Kasumi-1 (cell line): ENCODE data around the gene AKAP12.
"Not testable (repeated sequence)": the region's sequence is repeated elsewhere in the genome, so short reads cannot be mapped to it uniquely, and the experiment has no call there.

ENCODE experiments used
- DNase-seq, 2 experiments: peaks; one replicate each; lab custom pipeline; 2025; lab: John Stamatoyannopoulos, UW

Gene AKAP12

DNA sequence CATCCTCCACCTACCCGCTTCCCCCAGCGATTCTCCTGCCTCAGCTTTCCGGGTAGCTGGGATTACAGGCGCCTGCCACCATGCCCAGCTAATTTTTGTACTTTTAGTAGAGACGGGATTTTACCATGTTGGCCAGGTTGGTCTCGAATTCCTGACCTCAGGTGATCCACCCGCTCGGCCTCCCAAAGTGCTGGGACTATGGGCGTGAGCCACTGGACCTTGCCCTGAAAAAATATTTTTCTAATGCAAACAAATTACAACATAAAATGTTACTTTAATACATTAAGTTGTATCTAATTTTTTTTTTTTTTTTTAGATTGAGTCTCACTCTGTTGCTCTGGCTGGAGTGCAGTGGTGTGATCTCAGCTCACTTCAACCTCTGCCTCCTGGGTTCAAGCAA, 142.9 kb downstream of the AKAP12 start:
- not testable (repeated sequence) for DNase-seq

DNA sequence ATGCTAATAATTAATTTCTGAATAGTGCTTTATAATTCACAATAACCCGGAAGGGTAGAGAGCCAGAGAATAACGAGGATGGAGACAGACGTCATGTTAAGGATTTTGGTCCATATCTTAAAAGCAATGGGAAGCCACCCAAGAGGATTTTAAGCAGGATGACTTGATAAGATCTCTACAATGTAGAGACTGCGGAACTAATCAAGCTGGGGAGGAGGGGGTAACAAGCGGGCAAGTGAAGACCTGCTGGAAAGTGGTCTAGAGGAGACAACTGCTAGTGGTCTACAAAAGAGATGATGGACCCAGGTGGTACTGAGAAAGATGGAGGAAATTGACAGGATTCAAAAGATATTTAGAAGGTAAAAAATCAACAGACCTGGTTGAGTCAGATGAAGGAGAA, 144.4 kb downstream of the AKAP12 start:
- no peak for DNase-seq

DNA sequence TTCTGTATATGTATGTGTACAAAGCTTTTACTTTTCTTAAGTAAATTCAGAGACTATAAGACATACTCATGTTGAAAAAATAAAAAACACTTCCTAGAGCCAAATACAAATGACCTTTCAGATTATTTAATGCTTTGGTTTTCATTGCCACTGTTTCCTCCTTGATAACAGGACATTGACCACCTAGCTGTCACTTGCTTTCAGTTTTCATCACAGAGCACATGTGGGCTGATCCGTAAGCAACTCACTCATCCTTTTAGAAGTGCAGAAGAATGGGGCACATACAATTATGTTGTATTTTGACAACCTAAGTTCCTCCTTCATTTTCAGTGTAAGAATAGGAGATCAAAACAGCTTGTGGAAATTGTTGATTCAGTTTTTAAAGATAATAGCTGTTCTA, 145.4 kb downstream of the AKAP12 start:
- no peak for DNase-seq

DNA sequence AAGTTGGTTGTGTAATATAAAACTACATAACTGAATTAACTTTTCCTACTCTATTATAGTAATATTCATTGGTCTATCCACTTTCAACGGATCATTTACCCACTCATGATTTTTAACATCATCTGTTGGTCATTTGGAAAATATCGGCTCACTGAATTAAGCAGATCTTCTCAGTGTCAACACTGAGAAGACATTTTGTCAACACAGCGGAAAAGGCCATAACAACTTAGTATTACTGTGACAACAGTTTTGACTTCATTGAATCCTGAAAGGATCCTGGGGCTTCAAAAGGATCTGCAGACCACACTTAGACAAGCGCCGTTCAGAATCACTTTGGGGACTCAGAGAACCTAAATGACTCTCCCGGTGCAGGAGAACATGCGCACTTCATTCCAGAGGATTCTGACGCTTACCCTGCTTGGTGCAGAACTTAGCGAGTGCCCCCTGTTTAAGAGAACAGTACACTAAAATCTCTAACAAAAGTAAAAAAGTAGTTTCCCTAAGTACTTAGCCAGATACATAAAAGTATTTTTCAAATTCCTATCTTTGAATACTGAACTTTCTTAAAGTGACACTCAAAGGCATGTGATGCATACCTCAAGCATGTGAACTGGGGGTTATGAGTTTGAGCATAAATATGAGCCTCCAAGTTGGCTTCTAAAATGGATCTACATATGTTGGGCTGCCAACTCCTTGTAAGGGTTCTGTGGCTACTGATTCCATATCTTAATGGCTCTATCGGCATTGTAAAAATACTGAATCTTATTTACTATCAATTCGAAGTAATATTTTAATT, 147.6 kb downstream of the AKAP12 start:
- no peak for DNase-seq

DNA sequence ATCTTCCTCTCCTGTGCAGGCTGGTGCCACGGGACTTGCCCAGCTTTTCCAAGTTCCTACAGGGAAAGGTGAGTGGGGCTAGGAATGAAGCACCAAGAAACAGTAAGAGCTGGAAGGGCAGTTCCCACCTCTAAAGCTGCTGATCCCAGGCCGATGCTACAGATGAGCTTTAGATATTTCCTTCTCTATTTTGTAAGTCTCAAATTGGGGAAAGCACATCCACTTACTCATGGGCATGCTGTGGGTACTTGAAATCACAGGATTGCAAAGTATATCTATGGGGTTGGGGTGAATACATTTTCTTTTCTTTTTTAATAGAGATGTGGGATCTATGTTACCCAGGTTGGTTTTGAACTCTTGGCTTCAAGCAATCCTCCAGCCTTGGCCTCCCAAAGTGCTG, 148.5 kb downstream of the AKAP12 start:
- DNase-seq: no peak

DNA sequence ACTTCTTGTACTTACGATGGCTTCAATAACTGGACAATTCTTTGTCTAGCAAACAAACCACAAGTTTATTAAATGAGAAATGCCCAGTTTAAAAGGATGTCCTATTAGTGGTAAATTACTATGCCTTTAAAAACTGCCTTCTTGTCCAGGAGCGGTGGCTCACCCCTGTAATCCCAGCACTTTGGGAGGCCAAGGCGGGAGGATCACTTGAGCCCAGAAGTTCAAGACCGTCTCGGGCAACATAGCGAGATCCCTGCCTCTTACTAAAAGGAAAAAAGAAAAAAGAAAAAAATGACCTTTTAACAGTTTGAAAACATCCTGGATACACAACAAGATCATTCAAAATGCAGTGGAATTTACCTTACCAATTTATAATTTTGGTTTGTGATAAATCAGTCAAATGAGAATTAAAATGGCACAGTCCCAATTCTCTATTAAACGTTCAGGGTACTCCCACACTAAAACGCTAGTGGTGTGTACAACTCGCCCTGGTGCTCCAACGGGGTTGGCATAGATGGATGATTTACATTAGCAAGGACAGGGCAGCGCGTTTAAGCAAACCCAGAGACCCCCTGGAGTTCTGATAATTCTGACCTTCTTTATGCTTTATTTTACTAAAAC, 149.3 kb downstream of the AKAP12 start:
- DNase-seq: peak; percentile 69 to 73

DNA sequence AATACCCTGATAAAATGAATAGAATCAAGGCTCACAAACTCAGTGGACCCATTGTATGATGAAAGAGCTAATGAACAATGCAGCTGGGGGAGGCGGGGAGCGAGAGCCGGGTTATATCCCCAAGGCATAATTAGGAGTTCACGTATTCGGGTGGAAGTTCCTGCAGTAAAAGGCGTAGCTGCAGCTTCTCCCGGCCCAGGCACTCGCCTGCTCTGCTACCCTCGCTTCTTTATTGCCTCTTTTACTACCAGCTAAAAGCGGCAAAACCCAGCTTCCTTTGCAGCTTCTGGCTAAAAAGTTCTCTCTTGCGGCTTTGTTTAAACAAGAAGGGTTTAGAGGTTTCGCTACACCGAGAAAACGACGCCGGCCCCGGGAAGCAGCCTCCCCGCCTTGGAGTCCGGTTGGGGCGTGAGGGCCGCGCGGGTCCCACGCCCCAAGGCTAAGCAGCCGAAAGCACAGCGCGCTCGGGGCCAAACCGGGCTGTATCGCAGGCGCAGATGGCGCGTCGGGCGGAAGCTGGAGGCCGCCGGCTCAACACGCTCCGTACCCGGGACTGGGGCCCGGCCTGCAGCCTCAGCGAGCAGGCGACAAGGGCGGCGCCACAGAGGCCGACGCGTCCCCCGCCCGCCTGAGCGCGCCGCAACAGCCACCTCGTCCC, 150.0 kb downstream of the AKAP12 start:
- DNase-seq: peak; percentile 73 to 78

DNA sequence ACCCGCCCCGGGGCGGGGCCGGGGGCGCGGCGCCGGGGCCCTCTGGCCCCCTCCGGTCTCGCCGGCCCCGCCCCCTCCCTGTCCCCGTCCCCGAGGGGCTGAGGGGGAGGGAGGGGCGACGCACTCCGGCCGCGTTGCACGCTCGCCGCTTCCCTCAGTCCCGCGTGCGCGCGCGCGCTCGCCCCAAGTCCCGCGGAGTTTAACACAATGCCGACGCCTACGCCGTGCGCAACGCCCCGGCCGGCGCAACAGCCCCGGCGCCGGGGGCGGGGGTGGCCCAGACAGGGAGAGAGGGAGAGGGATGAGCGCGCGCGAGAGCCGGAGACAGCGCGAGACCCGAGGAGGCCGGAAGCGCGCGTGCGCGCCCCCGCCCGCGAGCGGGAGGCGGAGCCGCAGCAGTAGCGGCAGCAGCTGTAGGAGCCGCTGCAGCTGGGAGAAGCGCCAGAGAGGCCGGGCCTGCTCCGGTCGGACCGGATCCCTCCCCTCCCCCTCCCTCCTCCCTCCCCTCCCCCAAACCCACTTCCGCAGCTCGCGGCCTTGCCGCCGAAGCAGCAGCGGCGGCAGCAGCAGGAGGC, 150.6 kb downstream of the AKAP12 start:
- peak; percentile 92 to 96 for DNase-seq

DNA sequence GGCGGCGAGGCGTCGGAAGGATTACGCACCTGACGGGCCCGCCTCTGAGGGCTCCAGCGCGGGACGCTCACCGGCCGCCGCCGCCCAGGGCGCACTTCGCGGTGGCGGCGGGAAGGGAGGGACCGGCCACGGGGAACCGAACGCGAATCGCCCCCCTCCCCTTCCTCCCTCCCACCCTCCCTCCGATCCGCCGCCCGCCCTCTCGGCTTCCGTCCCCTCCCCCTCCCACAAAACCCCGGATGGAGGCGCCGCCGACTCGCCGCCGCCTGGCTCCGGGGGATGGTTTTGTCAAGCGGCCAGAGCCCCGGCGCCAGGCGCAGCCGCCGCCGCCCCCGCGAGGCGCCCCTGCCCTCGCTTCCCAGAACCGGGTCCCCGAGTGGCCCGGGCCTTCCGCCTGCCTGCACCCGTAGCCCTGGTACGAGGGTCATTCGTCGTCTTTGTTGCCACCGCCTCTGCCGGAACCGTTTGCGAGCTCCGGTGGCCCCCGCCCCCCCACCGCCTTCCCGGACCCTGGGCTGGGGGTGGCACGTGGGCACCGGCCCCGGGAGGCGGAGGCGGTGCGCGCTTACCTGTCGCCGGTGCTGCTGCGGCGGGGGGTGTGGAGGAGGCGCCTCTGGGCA, 151.2 kb downstream of the AKAP12 start:
- peak; percentile 38 to 63 for DNase-seq

DNA sequence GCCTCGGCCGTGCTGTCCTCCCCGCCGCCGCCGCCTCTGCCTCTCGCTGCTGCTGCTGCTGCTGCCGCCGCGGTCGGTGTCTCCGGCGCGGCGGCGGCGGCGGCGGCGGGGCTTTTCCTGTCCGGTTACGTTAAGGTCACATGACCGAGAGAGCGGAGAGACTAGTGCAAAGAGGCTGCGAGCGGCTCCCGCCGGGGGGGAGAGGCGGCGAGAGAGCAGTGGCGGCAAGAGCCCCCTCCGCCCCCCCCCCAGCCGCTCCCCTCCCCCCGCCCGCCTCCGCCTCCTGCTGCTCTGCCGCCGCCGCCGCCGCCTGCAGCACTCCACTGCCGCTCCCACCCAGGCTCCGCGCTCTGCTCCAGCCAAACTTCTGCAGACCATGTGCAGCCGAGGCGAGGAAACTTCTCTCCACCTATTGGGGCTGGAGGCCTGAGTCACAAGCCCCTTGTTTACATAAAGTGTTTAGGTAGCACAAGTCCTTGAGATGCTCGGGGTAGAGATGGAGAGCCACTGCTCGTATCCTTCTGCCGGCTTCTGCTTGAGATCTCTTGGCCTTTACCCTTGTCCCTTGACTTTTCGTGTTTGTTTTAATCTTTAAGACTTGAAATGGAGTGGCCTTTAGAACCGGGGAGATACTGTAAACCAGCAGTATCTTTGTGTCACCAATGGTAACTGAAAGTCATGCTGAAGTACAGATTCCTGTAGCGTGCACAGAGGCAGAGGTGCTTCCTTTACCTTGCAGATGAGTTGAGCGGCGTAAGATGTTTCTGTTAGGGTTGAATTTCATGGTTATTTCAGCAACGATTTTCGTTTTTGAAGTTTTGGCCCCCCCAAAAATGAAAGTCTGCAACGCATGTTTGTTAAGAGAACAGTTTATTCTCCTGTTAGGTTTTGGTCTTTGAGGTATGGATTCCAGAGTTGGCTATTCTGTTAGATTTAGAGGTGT, 152.0 kb downstream of the AKAP12 start, which contains the start of gene ZBTB2:
Gene ZBTB2, minus strand, starts transcription at position 89 of the 943 bp plus-strand sequence. CDS start 17,922 bp downstream, outside the sequence.
- peak; percentile 55 to 72 for DNase-seq

DNA sequence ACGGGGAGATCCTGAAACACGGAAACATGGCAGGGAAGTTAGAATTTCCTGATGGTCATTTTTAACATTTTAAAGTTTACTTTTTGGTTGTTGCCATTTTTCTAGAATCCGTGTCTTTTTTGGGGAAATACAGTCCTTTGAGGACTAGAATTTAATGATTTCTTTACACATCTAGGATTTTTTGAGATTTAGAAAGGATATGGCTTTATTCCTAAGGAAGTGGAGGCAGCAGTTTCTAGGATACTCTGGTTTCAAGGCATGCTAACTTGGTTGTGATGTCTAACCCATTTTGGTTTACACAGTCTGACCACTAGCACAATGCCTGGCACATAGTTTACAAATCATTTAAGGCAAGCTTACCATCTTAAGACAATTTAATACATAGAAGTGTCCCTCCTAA, 152.7 kb downstream of the AKAP12 start:
- DNase-seq: no peak

DNA sequence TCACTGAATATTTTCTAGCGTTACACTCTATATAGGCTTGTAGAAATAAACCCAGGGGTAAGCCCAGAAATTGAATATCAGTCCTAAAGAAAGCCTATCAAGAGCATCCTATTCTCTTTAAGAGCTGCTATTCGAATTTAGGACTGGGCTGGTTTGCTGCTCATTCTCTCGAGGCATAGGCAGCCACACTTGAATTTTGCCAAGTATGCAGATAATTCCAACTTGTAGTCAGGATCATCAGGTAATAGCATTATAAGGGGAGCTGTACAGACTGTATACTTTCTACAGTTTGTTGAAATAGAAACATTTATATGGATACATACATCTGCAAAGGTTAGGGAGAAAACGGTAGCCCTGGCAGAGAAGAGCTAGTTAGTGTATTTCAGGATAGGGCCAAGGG, 153.6 kb downstream of the AKAP12 start:
- no peak for DNase-seq

DNA sequence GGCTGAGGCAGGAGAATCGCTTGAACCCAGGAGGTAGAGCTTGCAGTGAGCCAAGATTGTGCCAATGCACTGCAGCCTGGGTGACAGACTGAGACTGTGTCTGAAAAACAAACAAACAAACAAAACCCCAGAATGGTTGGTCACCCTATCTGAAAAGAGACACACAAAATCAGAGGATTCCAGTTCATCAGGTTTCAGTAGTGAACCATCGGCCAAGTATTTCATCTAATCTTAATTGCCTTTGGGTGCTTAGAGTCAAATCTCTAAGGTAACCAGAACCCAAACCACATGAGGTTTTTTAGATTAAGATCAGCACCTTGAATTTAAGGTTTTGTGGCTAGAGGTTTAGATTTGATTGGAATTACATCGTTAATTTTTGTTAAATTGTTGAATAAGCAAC, 159.9 kb downstream of the AKAP12 start:
- no peak for DNase-seq

DNA sequence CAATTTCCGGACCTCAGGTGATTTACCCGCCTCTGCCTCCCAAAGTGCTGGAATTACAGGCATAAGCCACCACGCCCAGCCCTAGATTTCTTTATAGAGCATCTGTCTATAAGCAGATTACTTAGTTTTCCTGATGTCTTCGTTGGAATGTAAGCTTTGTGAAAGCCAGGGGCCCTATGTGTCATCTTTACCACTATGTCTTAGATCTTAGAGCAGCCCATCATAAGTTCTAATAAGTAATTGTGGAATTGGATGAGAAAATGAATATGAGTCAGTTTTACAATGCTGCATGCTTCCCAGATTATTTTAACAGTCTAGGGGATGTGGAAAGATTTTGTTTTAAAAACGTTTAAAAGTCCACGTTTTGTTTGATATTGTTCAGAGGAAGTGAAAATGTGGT, 160.7 kb downstream of the AKAP12 start:
- no peak for DNase-seq

DNA sequence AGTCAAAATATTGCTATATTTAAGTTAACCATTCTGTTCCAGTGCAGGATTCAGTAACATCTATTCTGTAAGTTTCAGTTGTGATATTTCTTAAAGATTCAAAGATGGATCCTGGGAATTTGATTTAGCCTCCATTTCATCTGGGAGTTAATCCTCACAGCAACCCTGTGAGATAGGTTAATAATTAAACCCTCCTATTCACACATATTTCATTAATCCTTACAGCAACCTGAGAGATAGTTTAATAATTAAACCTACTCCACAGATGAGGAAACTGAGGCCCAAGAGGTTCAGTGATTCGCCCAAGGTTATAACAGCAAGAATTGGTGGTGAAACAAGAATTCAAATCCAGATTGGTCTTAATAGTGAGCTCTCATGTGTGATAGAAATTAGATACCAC, 162.5 kb downstream of the AKAP12 start:
- no peak for DNase-seq

DNA sequence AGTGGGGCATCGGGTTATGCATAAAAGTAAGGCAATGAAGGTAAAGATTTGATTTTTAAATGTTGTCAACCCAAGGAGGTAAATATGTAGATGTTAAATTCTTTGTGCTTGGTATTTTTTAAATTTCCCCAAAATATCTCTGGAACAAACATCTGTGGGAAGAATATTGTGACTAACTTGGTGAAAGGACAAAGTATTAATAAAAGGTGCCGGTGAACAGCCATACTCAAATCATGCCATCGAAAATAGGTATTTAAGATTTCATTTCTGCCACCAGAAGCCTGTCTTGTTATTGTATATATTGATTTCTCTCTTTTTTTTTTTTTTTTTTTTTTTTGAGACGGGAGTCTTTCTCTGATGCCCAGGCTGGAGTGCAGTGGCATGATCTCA, 164.1 kb downstream of the AKAP12 start:
- no peak for DNase-seq
